IPS-18c (cell line): Measurements from ENCODE around the gene PYGO2.
"Not testable (repeated sequence)": the region's sequence is repeated elsewhere in the genome, so short reads cannot be mapped to it uniquely, and the experiment has no call there.

ENCODE experiments used
- H3K4me3 ChIP-seq: 2 replicates; pipeline ENCODE4 v1.7.0; 2013; ENCODE audit warnings: low read depth, mild to moderate bottlenecking, low read length, moderate library complexity; ENCODE audit not compliant: insufficient read depth
- H3K9me3 ChIP-seq: one replicate; pipeline ENCODE4 v1.6.1; 2013; ENCODE audit warnings: mild to moderate bottlenecking, low read length, moderate library complexity; ENCODE audit not compliant: control insufficient read depth, insufficient read depth

The PYGO2 gene

GRCh38 chr1:155001675-155002463 is 40.3 kb upstream of the PYGO2 start:
- H3K9me3 ChIP-seq: peaks cover 2% of the 10 kb centered on the region
- peak overlapping the region; percentile 84 for H3K4me3 ChIP-seq

- Histone ChIP-seq H3K9me3 (peaks cover 2% of the 10 kb centered on the region), H3K4me3 (peak overlapping the region; percentile 84)
These were observed 39.8 kb upstream of the PYGO2 start for GRCh38 chr1:155001425-155001674.

- Histone ChIP-seq H3K4me3 (peak overlapping the region; percentile 84), H3K9me3 (peaks cover 2% of the 10 kb centered on the region)
These were observed 39.3 kb upstream of the PYGO2 start for GRCh38 chr1:155000726-155001424.

- Histone ChIP-seq H3K4me3 (peak overlapping the region; percentile 84), H3K9me3 (peaks cover 2% of the 10 kb centered on the region)
These were observed 38.8 kb upstream of the PYGO2 start for GRCh38 chr1:155000411-155000725.

GRCh38 chr1:154999571-155000410 is 38.2 kb upstream of the PYGO2 start:
- Histone ChIP-seq H3K9me3 (peaks cover 2% of the 10 kb centered on the region), H3K4me3 (peak overlapping the region; percentile 52)

GRCh38 chr1:154998818-154999570 is 37.4 kb upstream of the PYGO2 start:
- Histone ChIP-seq H3K4me3 (peak overlapping the region; percentile 52; the same call in 1 of the 2 replicates), H3K9me3 (peaks cover 2% of the 10 kb centered on the region)

GRCh38 chr1:154998201-154998780 is 36.7 kb upstream of the PYGO2 start:
- H3K9me3 ChIP-seq: peaks cover 2% of the 10 kb centered on the region
- no peak overlapping the region for H3K4me3 ChIP-seq

- H3K4me3 ChIP-seq: no peak overlapping the region
- H3K9me3 ChIP-seq: no peaks in the 10 kb centered on the region
These were observed 35.6 kb upstream of the PYGO2 start for GRCh38 chr1:154996966-154997701.

- H3K9me3 ChIP-seq, H3K4me3 ChIP-seq: not testable (repeated sequence)
These were observed 33.9 kb upstream of the PYGO2 start for GRCh38 chr1:154995301-154995983.

- Histone ChIP-seq H3K4me3 (no peak overlapping the region), H3K9me3 (no peaks in the 10 kb centered on the region)
These were observed 33.0 kb upstream of the PYGO2 start for GRCh38 chr1:154994591-154994990.

- Histone ChIP-seq H3K4me3 (no peak overlapping the region), H3K9me3 (no peaks in the 10 kb centered on the region)
These were observed 32.6 kb upstream of the PYGO2 start for GRCh38 chr1:154994269-154994587.

- no peaks in the 10 kb centered on the region for H3K9me3 ChIP-seq
These were observed 32.1 kb upstream of the PYGO2 start, which contains the start of gene LENEP for GRCh38 chr1:154993572-154994268. Gene LENEP, plus strand, starts transcription at chr1:154993586. Its CDS starts 22 bp downstream, at chr1:154993608.

GRCh38 chr1:154992721-154993571 is 31.4 kb upstream of the PYGO2 start:
- no peaks in the 10 kb centered on the region for H3K9me3 ChIP-seq
- no peak overlapping the region for H3K4me3 ChIP-seq

More at GRCh38 chr1:154993572-154994268, 32.1 kb upstream of the PYGO2 start, which contains the start of gene LENEP:
- no peak within 1 kb of the TSS for H3K4me3 ChIP-seq

GRCh38 chr1:154990276-154990675 is 28.7 kb upstream of the PYGO2 start:
- no peaks in the 10 kb centered on the region for H3K9me3 ChIP-seq
- H3K4me3 ChIP-seq: no peak overlapping the region
